Measurements from ENCODE around the gene SLC39A13. TPM values are rescaled to one million over a fixed set of nuclear protein-coding genes. Genes with fewer than 3 reads are reported as not detected.

SLC39A13 gene
- total RNA-seq, 1 donor from 2014 or later: 60.0 TPM

DNA sequence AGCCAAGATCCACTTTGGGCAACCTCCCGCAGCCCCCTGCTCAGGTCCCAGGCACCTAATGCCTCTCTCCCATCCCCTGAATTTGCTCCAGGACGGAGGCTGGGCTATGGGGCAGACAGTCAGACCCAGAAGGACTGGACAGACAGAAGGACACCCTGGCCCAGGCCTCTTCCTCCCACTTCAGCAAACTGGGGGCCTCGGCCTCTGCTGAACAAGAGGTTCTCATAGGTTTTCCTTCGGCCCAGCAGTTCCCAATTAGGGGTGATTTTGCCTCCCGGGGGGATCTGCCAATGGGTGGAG is 33.7 kb upstream of the SLC39A13 start:
- DNase-seq: no peak
- no peak overlapping the region for H3K27ac Mint-ChIP-seq (ENCODE audit: unreplicated experiment)
- TF ChIP-seq, protein P1, sequence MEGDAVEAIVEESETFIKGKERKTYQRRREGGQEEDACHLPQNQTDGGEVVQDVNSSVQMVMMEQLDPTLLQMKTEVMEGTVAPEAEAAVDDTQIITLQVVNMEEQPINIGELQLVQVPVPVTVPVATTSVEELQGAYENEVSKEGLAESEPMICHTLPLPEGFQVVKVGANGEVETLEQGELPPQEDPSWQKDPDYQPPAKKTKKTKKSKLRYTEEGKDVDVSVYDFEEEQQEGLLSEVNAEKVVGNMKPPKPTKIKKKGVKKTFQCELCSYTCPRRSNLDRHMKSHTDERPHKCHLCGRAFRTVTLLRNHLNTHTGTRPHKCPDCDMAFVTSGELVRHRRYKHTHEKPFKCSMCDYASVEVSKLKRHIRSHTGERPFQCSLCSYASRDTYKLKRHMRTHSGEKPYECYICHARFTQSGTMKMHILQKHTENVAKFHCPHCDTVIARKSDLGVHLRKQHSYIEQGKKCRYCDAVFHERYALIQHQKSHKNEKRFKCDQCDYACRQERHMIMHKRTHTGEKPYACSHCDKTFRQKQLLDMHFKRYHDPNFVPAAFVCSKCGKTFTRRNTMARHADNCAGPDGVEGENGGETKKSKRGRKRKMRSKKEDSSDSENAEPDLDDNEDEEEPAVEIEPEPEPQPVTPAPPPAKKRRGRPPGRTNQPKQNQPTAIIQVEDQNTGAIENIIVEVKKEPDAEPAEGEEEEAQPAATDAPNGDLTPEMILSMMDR (IDR thresholded peaks at IDR 0.05; ENCODE audit: partially characterized antibody, unreplicated experiment): no peak

DNA sequence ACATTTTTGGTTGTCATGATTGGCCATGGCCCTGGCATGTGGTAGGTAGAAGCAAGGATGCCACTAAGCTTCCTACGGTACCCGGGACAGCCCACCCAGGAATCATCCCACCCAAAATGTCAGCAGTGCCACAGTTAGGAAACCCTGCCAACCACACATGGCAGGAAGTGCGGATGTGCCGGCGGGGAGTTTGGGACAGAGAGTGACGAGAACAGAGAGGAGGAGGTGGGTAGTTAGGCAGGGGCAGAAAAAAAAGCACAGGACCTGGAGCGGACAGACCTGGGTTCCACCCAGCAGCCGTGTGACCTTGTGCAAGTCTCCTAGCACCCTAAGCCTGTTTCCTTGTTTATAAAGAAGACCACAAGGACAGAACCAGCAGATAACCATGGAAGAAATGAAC is 33.4 kb upstream of the SLC39A13 start:
- H3K4me3 Mint-ChIP-seq (ENCODE audit: unreplicated experiment): no peak overlapping the region
- DNase-seq: no peak
- H3K27me3 Mint-ChIP-seq (ENCODE audit: unreplicated experiment): peaks cover 4% of the 10 kb centered on the region
- H3K4me1 Mint-ChIP-seq (ENCODE audit: low read depth, unreplicated experiment): no peaks in the 10 kb centered on the region
- H3K36me3 Mint-ChIP-seq (ENCODE audit: unreplicated experiment): no peaks in the 10 kb centered on the region
- H3K27ac Mint-ChIP-seq (ENCODE audit: unreplicated experiment): no peak overlapping the region
- H3K9me3 Mint-ChIP-seq (ENCODE audit: unreplicated experiment): no peaks in the 10 kb centered on the region
- TF ChIP-seq, protein P1 (IDR thresholded peaks at IDR 0.05; ENCODE audit: partially characterized antibody, unreplicated experiment): no peak

More for the DNA sequence above, 33.7 kb upstream of the SLC39A13 start:
- peaks cover 4% of the 10 kb centered on the region for H3K27me3 Mint-ChIP-seq (ENCODE audit: unreplicated experiment)
- H3K4me3 Mint-ChIP-seq (ENCODE audit: unreplicated experiment): no peak overlapping the region
- H3K4me1 Mint-ChIP-seq (ENCODE audit: low read depth, unreplicated experiment): no peaks in the 10 kb centered on the region
- no peaks in the 10 kb centered on the region for H3K36me3 Mint-ChIP-seq (ENCODE audit: unreplicated experiment)
- no peaks in the 10 kb centered on the region for H3K9me3 Mint-ChIP-seq (ENCODE audit: unreplicated experiment)

DNA sequence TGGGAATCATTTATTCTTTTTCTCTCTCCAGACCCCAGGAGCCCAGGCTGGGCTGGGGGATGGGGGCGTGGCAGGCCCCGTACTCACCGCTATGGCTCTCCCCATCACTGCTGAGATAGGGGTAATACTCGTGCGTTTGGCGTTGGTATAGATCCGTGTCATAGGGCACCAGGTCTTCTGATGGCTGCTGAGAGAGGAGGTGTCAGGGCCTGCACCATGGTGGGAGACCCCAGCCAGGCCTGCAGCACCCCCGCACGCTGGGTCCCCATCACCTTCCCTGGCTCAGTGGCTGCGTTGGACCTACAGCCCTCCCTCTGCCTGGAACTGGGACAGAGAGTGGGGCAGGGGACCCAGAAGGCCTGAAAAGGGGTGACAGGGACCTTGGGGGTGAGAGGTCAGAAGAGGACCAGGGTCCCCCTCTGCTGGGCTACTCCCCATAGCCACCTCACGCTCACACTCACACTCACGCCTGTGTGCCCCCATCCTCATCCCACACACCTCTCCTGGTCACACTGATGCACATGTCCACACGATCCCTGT is 32.8 kb upstream of the SLC39A13 start:
- no peaks in the 10 kb centered on the region for H3K9me3 Mint-ChIP-seq (ENCODE audit: unreplicated experiment)
- TF ChIP-seq, protein P1 (IDR thresholded peaks at IDR 0.05; ENCODE audit: partially characterized antibody, unreplicated experiment): no peak

DNA sequence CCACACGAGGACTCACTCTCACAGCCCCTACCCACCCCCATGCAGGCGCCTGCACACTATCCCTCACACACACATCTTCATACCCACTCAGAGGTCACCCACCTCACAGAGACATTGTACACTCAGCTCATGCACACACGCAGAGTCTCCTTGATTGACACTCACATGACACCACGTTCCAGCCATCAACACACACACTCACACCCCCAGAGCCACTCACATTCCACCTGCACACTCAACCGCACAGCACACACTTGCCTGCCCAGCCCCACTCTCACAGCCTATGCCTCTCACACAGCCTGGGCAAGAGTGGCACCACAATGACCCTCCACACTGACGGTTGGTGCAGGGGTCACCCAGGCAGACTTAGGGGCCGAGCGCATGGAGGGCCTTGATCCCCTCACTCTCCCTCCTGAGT is 32.3 kb upstream of the SLC39A13 start:
- H3K27me3 Mint-ChIP-seq (ENCODE audit: unreplicated experiment): peaks cover 4% of the 10 kb centered on the region
- no peaks in the 10 kb centered on the region for H3K4me1 Mint-ChIP-seq (ENCODE audit: low read depth, unreplicated experiment)
- no peaks in the 10 kb centered on the region for H3K9me3 Mint-ChIP-seq (ENCODE audit: unreplicated experiment)
- TF ChIP-seq, protein P1 (IDR thresholded peaks at IDR 0.05; ENCODE audit: partially characterized antibody, unreplicated experiment): no peak
- H3K27ac Mint-ChIP-seq (ENCODE audit: unreplicated experiment): no peak overlapping the region
- DNase-seq: no peak
- no peaks in the 10 kb centered on the region for H3K36me3 Mint-ChIP-seq (ENCODE audit: unreplicated experiment)
- no peak overlapping the region for H3K4me3 Mint-ChIP-seq (ENCODE audit: unreplicated experiment)

More for the DNA sequence above, 32.8 kb upstream of the SLC39A13 start:
- DNase-seq: no peak
- Mint-ChIP-seq H3K27ac (ENCODE audit: unreplicated experiment) (no peak overlapping the region), H3K4me3 (ENCODE audit: unreplicated experiment) (no peak overlapping the region), H3K27me3 (ENCODE audit: unreplicated experiment) (peaks cover 4% of the 10 kb centered on the region), H3K36me3 (ENCODE audit: unreplicated experiment) (no peaks in the 10 kb centered on the region), H3K4me1 (ENCODE audit: low read depth, unreplicated experiment) (no peaks in the 10 kb centered on the region)

DNA sequence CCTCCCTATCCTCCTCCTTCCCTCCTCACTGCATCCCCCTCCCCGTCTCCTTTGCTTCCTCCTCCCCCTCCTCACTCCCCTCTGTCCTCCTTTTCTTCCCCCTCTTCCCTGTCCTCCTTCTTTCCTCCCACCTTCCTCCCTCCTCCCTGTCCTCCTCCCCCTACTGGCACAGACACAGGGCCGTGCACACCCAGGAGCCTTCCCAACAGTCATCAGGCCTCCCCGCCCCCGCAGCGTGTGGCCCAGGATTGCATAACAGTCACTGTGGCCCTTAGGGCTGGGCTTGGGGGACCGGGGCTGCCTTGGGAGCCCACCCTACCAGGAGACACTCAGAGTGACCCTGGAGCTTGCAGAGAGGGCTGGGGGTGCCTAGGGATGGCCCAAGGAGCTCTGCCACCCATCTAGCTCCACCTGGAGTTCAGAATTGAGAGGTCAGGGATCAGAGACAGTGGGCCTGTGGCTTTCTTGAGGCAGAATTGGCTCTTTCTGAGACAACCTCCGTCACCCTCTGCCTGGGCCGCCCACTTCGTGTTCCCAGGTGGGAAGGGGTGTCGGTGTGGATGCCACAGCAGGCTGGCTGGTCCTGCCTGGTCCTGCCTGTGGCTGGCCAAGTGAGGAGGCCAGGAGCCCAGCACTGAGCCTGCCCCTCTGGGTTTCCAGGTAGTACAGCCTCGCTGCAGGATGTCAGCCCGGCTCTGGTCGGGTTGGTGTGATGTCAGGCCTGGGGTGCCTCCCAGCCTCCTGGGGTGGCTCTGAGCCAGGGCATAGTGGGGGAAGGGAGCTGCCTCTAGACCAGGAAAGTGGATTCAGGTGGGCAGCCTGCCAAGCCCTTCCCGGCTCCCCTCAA is 31.6 kb upstream of the SLC39A13 start:
- TF ChIP-seq, protein P1 (IDR thresholded peaks at IDR 0.05; ENCODE audit: partially characterized antibody, unreplicated experiment): no peak
- no peaks in the 10 kb centered on the region for H3K4me1 Mint-ChIP-seq (ENCODE audit: low read depth, unreplicated experiment)
- no peak for DNase-seq
- peaks cover 3% of the 10 kb centered on the region for H3K27me3 Mint-ChIP-seq (ENCODE audit: unreplicated experiment)
- no peak overlapping the region for H3K4me3 Mint-ChIP-seq (ENCODE audit: unreplicated experiment)
- H3K27ac Mint-ChIP-seq (ENCODE audit: unreplicated experiment): no peak overlapping the region
- H3K36me3 Mint-ChIP-seq (ENCODE audit: unreplicated experiment): no peaks in the 10 kb centered on the region
- no peaks in the 10 kb centered on the region for H3K9me3 Mint-ChIP-seq (ENCODE audit: unreplicated experiment)

Measured in glutamatergic neuron (in vitro differentiated cells).